DND-41 (cell line): ENCODE results near the gene KLHL3.

Experiments used
- ATAC-seq: fragments of 200-7000 bp; cut with Tn5 transposase; 3 replicates; pipeline ENCODE4 v1.9.1; 2021; ENCODE audit warnings: low read depth; ENCODE audit not compliant: insufficient read depth
- DNase-seq: peaks from one replicate; pipeline ENCODE4 v3.0.0-alpha.2; 2020
- H2AFZ ChIP-seq: 2 replicates; pipeline ENCODE4 v1.6.0; 2012; ENCODE audit warnings: low read depth, low read length
- H3K27ac ChIP-seq: 2 replicates; pipeline ENCODE4 v1.5.1; 2012; ENCODE audit warnings: low read length, inconsistent platforms
- H3K27me3 ChIP-seq: fragments of 200-600 bp; sonication (generic); 2 replicates; pipeline ENCODE4 v1.6.0; 2012; ENCODE audit warnings: low read length, mild to moderate bottlenecking, inconsistent platforms; ENCODE audit not compliant: insufficient read depth, poor library complexity
- H3K36me3 ChIP-seq: 2 replicates; pipeline ENCODE4 v1.5.1; 2012; ENCODE audit warnings: low read length, inconsistent platforms; ENCODE audit not compliant: insufficient read depth
- H3K4me1 ChIP-seq: 2 replicates; pipeline ENCODE4 v1.5.1; 2012; ENCODE audit warnings: mild to moderate bottlenecking, low read length; ENCODE audit not compliant: insufficient read depth
- H3K4me2 ChIP-seq: 2 replicates; pipeline ENCODE4 v1.6.0; 2012; ENCODE audit warnings: mild to moderate bottlenecking, moderate library complexity, low read length, inconsistent platforms; ENCODE audit not compliant: insufficient read depth
- H3K4me3 ChIP-seq, 2 experiments: fragments of 200-600 bp in 1 of 2; shearing (Covaris generic) in 1 of 2; 2 replicates each; pipeline ENCODE4 v1.5.1; 2012 to 2016; ENCODE audit warnings: inconsistent platforms in 2 of 2, low read length in 2 of 2, mild to moderate bottlenecking in 2 of 2, low read depth in 1 of 2, moderate library complexity in 1 of 2
- H3K79me2 ChIP-seq: 2 replicates; pipeline ENCODE4 v1.6.0; 2012; ENCODE audit warnings: low read length, inconsistent platforms; ENCODE audit not compliant: insufficient read depth
- H3K9ac ChIP-seq: 2 replicates; pipeline ENCODE4 v1.6.0; 2012; ENCODE audit warnings: low read depth, mild to moderate bottlenecking, inconsistent platforms, low read length, moderate library complexity
- H3K9me3 ChIP-seq: 2 replicates; pipeline ENCODE4 v1.5.1; 2012; ENCODE audit warnings: low read length, moderate library complexity, mild to moderate bottlenecking, inconsistent platforms; ENCODE audit not compliant: insufficient read depth, severe bottlenecking
- H4K20me1 ChIP-seq: 2 replicates; pipeline ENCODE4 v1.6.0; 2012; ENCODE audit warnings: low read length; ENCODE audit not compliant: insufficient read depth
- EZH2 ChIP-seq: IDR thresholded peaks from 3 replicates; pipeline ENCODE4 v1.6.1; 2012; ENCODE audit warnings: borderline replicate concordance, low read depth, mild to moderate bottlenecking, moderate library complexity, low read length, inconsistent platforms; ENCODE audit not compliant: severe bottlenecking
- TF ChIP-seq, protein P1 (sequence below): IDR thresholded peaks from 2 replicates; pipeline ENCODE4 v1.5.1; 2012; ENCODE audit warnings: borderline replicate concordance, low read length, moderate library complexity, mild to moderate bottlenecking; ENCODE audit not compliant: poor library complexity, severe bottlenecking; ENCODE audit errors: extremely low read depth

KLHL3 gene

DNA sequence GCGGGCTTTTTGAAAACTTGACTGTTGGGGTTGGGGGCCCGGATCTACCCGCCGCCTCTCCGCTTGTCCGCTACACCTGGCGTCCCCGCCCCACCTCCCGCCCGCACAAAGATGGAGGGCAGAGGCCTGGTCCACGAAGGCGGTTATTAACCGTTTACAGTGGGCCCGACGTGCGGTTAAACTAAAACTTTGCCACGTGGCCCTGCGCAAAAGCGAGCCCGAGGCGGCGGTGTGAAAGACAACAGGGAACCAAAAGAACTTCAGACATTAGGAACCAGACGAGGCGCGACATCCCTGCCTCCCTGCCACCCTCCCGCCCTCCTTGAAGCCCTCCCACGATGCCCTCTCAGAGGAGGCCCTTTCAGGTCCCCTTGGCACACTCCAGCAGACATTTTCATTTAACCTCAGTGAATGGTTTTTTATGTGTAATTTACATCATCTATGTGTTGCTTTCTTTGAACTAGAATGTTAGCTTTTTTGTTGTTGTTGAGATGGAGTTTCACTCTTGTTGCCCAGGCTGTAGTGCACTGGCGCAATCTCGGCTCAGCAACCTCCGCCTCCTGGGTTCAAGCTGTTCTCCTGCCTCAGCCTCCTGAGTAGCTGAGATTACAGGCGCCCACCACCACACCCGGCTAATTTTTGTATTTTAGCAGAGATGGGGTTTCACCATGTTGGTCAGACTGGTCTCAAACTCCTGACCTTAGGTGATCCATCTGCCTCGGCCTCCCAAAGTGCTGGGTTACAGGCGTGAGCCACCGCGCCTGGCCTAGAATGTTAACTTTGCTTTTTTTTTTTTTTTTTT lies 19.3 kb upstream of the KLHL3 start:
- Histone ChIP-seq H3K4me2 (peak overlapping the region; percentile 56), H3K4me1 (peaks cover 31% of the 10 kb centered on the region), H3K4me3 (peak overlapping the region; percentile 78 to 83; a peak in 3 of 4 replicates), H3K27me3 (no peaks in the 10 kb centered on the region), H3K9me3 (no peaks in the 10 kb centered on the region), H4K20me1 (peaks cover 36% of the 10 kb centered on the region), H3K79me2 (peaks cover 40% of the 10 kb centered on the region), H3K27ac (peak overlapping the region; percentile 100), H3K36me3 (peaks cover 36% of the 10 kb centered on the region), H2AFZ (peak overlapping the region; percentile 86), H3K9ac (peak overlapping the region; percentile 89)
- DNase-seq (no peak), ATAC-seq (no peak; the same call in 2 of the 3 replicates)
- TF ChIP-seq EZH2 = no peak
- TF ChIP-seq, protein P1, sequence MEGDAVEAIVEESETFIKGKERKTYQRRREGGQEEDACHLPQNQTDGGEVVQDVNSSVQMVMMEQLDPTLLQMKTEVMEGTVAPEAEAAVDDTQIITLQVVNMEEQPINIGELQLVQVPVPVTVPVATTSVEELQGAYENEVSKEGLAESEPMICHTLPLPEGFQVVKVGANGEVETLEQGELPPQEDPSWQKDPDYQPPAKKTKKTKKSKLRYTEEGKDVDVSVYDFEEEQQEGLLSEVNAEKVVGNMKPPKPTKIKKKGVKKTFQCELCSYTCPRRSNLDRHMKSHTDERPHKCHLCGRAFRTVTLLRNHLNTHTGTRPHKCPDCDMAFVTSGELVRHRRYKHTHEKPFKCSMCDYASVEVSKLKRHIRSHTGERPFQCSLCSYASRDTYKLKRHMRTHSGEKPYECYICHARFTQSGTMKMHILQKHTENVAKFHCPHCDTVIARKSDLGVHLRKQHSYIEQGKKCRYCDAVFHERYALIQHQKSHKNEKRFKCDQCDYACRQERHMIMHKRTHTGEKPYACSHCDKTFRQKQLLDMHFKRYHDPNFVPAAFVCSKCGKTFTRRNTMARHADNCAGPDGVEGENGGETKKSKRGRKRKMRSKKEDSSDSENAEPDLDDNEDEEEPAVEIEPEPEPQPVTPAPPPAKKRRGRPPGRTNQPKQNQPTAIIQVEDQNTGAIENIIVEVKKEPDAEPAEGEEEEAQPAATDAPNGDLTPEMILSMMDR = no peak

DNA sequence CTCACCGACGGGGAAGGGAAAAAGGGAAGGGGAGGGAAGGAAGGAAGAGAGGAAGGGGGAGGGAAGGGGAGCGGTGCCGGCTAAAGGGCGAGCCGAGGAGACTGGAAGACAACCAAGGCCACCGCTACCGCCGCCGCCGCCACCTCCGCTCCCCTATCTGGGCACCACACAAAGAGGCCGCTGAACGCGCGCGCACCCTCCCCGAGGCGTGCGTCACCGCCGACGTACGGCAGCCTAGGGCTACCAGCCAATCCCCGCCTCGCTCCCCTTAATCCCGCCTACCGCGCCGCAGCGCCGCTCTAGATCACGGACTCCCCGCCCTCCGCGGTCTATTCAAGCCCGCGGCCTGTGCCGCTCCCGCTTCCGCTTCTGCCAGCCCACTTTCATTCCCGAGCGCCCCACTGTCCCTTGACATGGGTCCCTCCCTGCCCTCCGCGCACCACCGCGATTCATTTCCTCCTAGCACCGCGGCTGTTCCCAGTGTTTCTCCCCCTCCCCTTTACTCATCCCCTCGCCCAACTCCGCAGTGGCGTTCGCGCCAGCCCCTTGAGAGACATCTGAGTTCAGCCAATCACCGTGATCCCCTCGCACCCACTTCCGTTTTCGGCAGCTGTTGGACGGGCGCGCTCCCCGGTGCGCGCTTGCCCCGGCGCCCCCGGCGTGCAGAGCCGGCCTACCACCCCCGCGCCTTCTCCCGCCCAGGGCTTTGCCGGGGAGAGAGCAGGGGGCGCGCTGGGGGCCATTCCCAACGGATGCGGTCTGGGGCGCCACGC lies 18.5 kb upstream of the KLHL3 start, which contains the start of gene HNRNPA0:
Gene HNRNPA0 (minus strand): TSS at position 176 of the 773 bp plus-strand sequence. CDS start 297 bp downstream, outside the sequence.
- peak within 1 kb of the TSS; percentile 100 for H3K27ac ChIP-seq
- H3K4me1 ChIP-seq = peaks cover 36% of the 10 kb centered on the region
- peak within 1 kb of the TSS; percentile 89 for H3K9ac ChIP-seq
- peaks cover 48% of the 10 kb centered on the region for H3K79me2 ChIP-seq
- peak; percentile 97 for DNase-seq
- no peaks in the 10 kb centered on the region for H3K9me3 ChIP-seq
- peak within 1 kb of the TSS; percentile 86 for H2AFZ ChIP-seq
- no peaks in the 10 kb centered on the region for H3K27me3 ChIP-seq
- peak within 1 kb of the TSS; percentile 78 to 83 for H3K4me3 ChIP-seq
- peaks cover 43% of the 10 kb centered on the region for H4K20me1 ChIP-seq
- peak within 1 kb of the TSS; percentile 87 for H3K4me2 ChIP-seq
- TF ChIP-seq EZH2 = no peak
- TF ChIP-seq, protein P1 = no peak
- peaks cover 36% of the 10 kb centered on the region for H3K36me3 ChIP-seq
- ATAC-seq = peak; percentile 82

DNA sequence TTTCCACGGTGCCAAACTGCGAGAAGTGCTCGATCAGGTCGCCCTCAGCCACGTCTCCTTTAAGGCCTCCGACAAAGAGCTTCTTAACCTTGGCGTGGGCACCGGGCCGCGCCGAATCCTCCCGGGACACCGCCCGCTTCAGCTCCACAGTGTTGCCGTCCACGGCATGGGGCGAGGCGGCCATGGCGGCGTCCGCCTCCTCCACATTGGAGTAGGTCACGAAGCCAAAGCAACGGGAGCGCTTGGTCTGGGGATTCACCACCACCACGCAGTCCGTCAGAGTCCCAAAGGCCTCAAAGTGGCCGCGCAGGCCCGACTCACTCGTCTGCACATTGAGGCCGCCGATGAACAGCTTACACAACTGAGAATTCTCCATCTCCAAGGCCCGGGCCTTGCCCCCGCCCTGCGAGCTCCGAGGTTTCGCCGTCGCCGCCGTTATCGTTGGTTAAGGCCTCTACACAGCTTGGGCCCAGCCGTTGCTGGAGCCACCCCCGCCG lies 17.9 kb upstream of the KLHL3 start:
- H3K4me1 ChIP-seq = peaks cover 36% of the 10 kb centered on the region
- peak overlapping the region; percentile 62; the same call in 1 of the 2 replicates for H2AFZ ChIP-seq
- peaks cover 50% of the 10 kb centered on the region for H4K20me1 ChIP-seq
- no peaks in the 10 kb centered on the region for H3K9me3 ChIP-seq
- H3K9ac ChIP-seq = peak overlapping the region; percentile 89
- peak overlapping the region; percentile 100 for H3K27ac ChIP-seq
- H3K27me3 ChIP-seq = no peaks in the 10 kb centered on the region
- peak overlapping the region; percentile 78 to 83 for H3K4me3 ChIP-seq
- DNase-seq (no peak), ATAC-seq (peak; percentile 4)
- peak overlapping the region; percentile 87 for H3K4me2 ChIP-seq
- TF ChIP-seq, protein P1 = no peak
- TF ChIP-seq EZH2 = no peak
- H3K79me2 ChIP-seq = peaks cover 49% of the 10 kb centered on the region
- peaks cover 36% of the 10 kb centered on the region for H3K36me3 ChIP-seq
